Measurements from ENCODE around the gene ZNF436. TPM values are rescaled to one million over a fixed set of nuclear protein-coding genes. Genes with fewer than 3 reads are reported as not detected.

The ZNF436 gene
- total and polyA plus RNA-seq, 2 donors (not counting 3 experiments of a cell fraction or from before 2014, with no cell fraction given), result 6.5 to 14.0 TPM

DNA sequence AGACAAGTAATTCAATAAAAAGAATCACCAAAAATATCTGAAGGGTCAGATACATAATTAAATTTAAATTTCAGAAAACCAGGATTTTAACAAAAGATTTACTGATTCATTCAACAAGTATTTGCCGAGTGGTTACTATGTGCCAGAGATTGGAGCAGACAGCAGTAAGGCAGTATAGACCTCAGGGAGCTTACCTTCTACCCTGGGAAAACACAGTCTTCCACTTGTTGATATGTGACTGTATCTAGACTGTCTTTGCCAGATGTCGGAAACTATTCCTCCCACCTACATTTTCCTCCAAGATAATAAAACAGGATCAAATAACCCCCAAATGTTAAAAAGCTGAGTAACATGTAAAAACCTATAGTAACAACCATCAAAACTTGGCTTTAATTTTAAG lies 31.8 kb downstream of the ZNF436 start:
- Histone ChIP-seq H3K36me3 (ENCODE audit: control insufficient read depth in 2 of 2, extremely low read depth in 1 of 2, insufficient read depth in 2 of 2, low read length in 2 of 2) (peaks cover 9 to 24% of the 10 kb centered on the region in 2 experiments), H3K9ac (replicated peaks; ENCODE audit: extremely low read depth, insufficient read depth, low read length) (no peak overlapping the region), H3K27ac (ENCODE audit: insufficient read depth, low read depth, low read length) (no peak overlapping the region), H4K20me1 (replicated peaks; ENCODE audit: control insufficient read depth, extremely low read depth, insufficient read depth, low read length) (peaks cover 16% of the 10 kb centered on the region), H3K4me3 (replicated peaks in 1 of 3; ENCODE audit: insufficient read depth in 1 of 3, low read depth in 1 of 3, low read length in 3 of 3) (no peak overlapping the region), H3K4me2 (ENCODE audit: insufficient read depth, low read length) (no peak overlapping the region), H3K9me1 (replicated peaks; ENCODE audit: control insufficient read depth, extremely low read depth, insufficient read depth, low read length) (no peaks in the 10 kb centered on the region), H3K9me3 (replicated peaks; ENCODE audit: control insufficient read depth, insufficient read depth, low read length) (no peaks in the 10 kb centered on the region), H2AFZ (ENCODE audit: low read depth, low read length) (no peak overlapping the region), H3K4me1 (ENCODE audit: control insufficient read depth, extremely low read depth, insufficient read depth, low read length) (peaks cover 22% of the 10 kb centered on the region), H3K79me2 (ENCODE audit: control insufficient read depth, insufficient read depth, low read length) (peaks cover 89% of the 10 kb centered on the region), H3K27me3 (ENCODE audit: control insufficient read depth in 2 of 2, insufficient read depth in 2 of 2, low read length in 2 of 2) (no peaks in the 10 kb centered on the region)
- POLR2A ChIA-PET, result no interaction called here
- dilution Hi-C loops (cut with MboI; ENCODE audit: extremely low pct_ligation_motif_present, low sequenced_read_pairs) (no loop called here), intact Hi-C loops (cut with micrococcal nuclease) (no loop called here)
- DNase-seq (ENCODE audit: low read depth, low spot score) (no peak), FAIRE-seq (no peak)
- no peak for TF ChIP-seq POLR2AphosphoS5 (IDR thresholded peaks at IDR 0.05; ENCODE audit: insufficient read depth, low read depth, low read length)
- TF ChIP-seq, protein P1, sequence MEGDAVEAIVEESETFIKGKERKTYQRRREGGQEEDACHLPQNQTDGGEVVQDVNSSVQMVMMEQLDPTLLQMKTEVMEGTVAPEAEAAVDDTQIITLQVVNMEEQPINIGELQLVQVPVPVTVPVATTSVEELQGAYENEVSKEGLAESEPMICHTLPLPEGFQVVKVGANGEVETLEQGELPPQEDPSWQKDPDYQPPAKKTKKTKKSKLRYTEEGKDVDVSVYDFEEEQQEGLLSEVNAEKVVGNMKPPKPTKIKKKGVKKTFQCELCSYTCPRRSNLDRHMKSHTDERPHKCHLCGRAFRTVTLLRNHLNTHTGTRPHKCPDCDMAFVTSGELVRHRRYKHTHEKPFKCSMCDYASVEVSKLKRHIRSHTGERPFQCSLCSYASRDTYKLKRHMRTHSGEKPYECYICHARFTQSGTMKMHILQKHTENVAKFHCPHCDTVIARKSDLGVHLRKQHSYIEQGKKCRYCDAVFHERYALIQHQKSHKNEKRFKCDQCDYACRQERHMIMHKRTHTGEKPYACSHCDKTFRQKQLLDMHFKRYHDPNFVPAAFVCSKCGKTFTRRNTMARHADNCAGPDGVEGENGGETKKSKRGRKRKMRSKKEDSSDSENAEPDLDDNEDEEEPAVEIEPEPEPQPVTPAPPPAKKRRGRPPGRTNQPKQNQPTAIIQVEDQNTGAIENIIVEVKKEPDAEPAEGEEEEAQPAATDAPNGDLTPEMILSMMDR (IDR thresholded peaks at IDR 0.05; ENCODE audit: extremely low read depth in 1 of 2, insufficient read depth in 1 of 2, low read depth in 1 of 2, low read length in 2 of 2), result no peak
- BruUV-seq (replicated peaks), result no TSS peak
- CTCF ChIA-PET, result interaction anchor here (1.0 to 2.1 kb wide), 2 partner anchors 18 to 66 kb away, joined by 3 to 5 read pairs; no protein-coding TSS in a partner anchor

DNA sequence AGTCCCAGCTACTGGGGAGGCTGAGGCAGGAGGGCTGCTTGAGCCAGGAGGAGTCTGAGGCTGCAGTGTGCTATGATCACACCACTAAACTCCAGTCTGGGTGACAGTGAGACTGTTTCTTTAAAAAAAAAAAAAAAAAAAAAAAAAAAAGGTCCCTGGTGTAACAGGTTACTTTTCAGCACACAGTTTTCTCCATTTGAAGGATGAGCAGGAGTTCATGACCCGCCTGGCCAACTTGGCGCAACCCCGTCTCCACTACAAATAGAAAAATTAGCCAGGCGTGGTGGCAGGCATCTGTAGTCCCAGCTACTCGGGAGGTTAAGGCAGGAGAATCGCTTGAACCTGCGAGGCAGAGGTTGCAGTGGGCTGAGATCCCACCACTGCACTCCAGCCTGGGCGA lies 37.9 kb downstream of the ZNF436 start:
- Histone ChIP-seq H3K9me3 (replicated peaks; ENCODE audit: control insufficient read depth, insufficient read depth, low read length) (no peaks in the 10 kb centered on the region), H3K4me1 (ENCODE audit: control insufficient read depth, extremely low read depth, insufficient read depth, low read length) (no peaks in the 10 kb centered on the region), H3K4me3 (replicated peaks in 1 of 3; ENCODE audit: insufficient read depth in 1 of 3, low read depth in 1 of 3, low read length in 3 of 3) (no peak overlapping the region), H3K27me3 (ENCODE audit: control insufficient read depth in 2 of 2, insufficient read depth in 2 of 2, low read length in 2 of 2) (no peaks in the 10 kb centered on the region), H3K9me1 (replicated peaks; ENCODE audit: control insufficient read depth, extremely low read depth, insufficient read depth, low read length) (no peaks in the 10 kb centered on the region), H3K4me2 (ENCODE audit: insufficient read depth, low read length) (no peak overlapping the region), H3K79me2 (ENCODE audit: control insufficient read depth, insufficient read depth, low read length) (peaks cover 79% of the 10 kb centered on the region), H3K9ac (replicated peaks; ENCODE audit: extremely low read depth, insufficient read depth, low read length) (no peak overlapping the region), H3K36me3 (ENCODE audit: control insufficient read depth in 2 of 2, extremely low read depth in 1 of 2, insufficient read depth in 2 of 2, low read length in 2 of 2) (peaks cover 20 to 25% of the 10 kb centered on the region in 2 experiments), H2AFZ (ENCODE audit: low read depth, low read length) (no peak overlapping the region), H4K20me1 (replicated peaks; ENCODE audit: control insufficient read depth, extremely low read depth, insufficient read depth, low read length) (no peaks in the 10 kb centered on the region), H3K27ac (ENCODE audit: insufficient read depth, low read depth, low read length) (no peak overlapping the region)
- intact Hi-C loops (cut with micrococcal nuclease), result no loop called here
- dilution Hi-C loops (cut with MboI; ENCODE audit: extremely low pct_ligation_motif_present, low sequenced_read_pairs), result no loop called here
- POLR2A ChIA-PET, result no interaction called here
- TF ChIP-seq, protein P1 (IDR thresholded peaks at IDR 0.05; ENCODE audit: extremely low read depth in 1 of 2, insufficient read depth in 1 of 2, low read depth in 1 of 2, low read length in 2 of 2), result no peak
- TF ChIP-seq MYC (IDR thresholded peaks at IDR 0.05; ENCODE audit: low read depth, low read length), result no peak
- no peak for TF ChIP-seq FOS (IDR thresholded peaks at IDR 0.05; ENCODE audit: borderline replicate concordance, insufficient read depth, low read length)
- TF ChIP-seq JUN (IDR thresholded peaks at IDR 0.05; ENCODE audit: borderline replicate concordance, insufficient read depth, insufficient read length, low read depth), result no peak
- TF ChIP-seq EZH2 (IDR thresholded peaks at IDR 0.05; ENCODE audit: borderline replicate concordance, low read depth, low read length, severe bottlenecking), result no peak
- no peak for TF ChIP-seq POLR2AphosphoS5 (IDR thresholded peaks at IDR 0.05; ENCODE audit: insufficient read depth, low read depth, low read length)
- no peak for TF ChIP-seq GATA2 (IDR thresholded peaks at IDR 0.05; ENCODE audit: insufficient read depth, insufficient read length, low read depth, low read length)
- no peak for TF ChIP-seq POLR2A (IDR thresholded peaks at IDR 0.05; ENCODE audit: low read depth, low read length)
- TF ChIP-seq, protein P2, sequence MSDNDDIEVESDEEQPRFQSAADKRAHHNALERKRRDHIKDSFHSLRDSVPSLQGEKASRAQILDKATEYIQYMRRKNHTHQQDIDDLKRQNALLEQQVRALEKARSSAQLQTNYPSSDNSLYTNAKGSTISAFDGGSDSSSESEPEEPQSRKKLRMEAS (IDR thresholded peaks at IDR 0.05; ENCODE audit: insufficient read depth, insufficient read length), result no peak
- BruUV-seq (replicated peaks), result no TSS peak
- FAIRE-seq (no peak), DNase-seq (ENCODE audit: low read depth, low spot score) (no peak)
- CTCF ChIA-PET, result interaction anchor here (1.1 kb wide), 1 partner anchor 13 kb away, joined by 4 read pairs; no protein-coding TSS in a partner anchor
